Measurements from ENCODE around the gene POLR1H.

The POLR1H gene

DNA sequence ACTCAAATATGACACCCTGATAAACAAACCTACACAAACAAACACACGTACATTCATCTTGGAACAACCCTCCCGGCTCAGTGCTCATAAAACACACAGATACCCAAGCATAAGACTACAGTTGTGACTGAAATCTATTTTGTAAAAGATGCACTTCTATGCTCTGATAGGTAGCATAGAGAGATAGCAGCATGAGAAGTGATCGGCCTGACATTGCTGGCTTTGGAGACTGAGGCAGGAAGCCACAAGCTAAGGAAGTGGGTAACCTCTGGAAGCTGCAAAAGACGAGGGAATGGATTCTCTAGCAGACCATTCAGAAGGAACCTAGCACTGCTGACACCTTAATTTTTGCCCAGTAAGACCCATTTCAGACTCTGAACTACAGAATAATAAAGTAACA, 16.2 kb downstream of the POLR1H start:
- Histone ChIP-seq H3K4me2 (ENCODE audit: low read length) (no peak overlapping the region), H3K79me2 (ENCODE audit: low read length) (no peaks in the 10 kb centered on the region)

DNA sequence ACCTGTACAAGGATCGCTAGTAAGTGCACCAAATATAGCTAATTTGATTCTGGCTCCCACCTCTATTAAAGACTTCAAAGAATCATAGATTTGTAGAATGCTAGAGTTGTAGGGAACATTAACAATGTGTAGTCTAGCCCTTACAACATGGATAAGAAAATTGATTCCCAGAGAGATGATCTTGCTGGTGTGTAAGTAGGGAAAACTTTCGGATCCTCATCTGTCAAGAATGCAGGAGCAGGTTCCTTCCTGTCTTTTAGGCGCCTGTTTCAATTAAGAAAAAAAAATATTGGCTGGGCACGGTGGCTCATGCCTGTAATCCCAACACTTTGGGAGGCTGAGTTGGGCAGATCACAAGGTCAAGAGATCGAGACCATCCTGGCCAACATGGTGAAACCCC, 26.8 kb downstream of the POLR1H start:
- Histone ChIP-seq H3K79me2 (ENCODE audit: low read length) (no peaks in the 10 kb centered on the region), H3K4me1 (ENCODE audit: low read length) (no peaks in the 10 kb centered on the region), H2AFZ (ENCODE audit: low read depth, low read length) (no peak overlapping the region), H3K9me3 (ENCODE audit: insufficient read depth, low read length) (no peaks in the 10 kb centered on the region), H3K4me2 (ENCODE audit: low read length) (no peak overlapping the region), H4K20me1 (ENCODE audit: insufficient read depth, low read length) (no peaks in the 10 kb centered on the region), H3K36me3 (replicated peaks; ENCODE audit: low read depth, low read length) (no peaks in the 10 kb centered on the region), H3K27me3 (ENCODE audit: low read depth, low read length) (0 out of 2 replicates have a peak, but pooled peaks cover 6% of the 10 kb centered on the region), H3K9ac (ENCODE audit: low read length) (no peak overlapping the region), H3K4me3 (ENCODE audit: low read length) (no peak overlapping the region), H3K27ac (ENCODE audit: low read length) (no peak overlapping the region)
- no peak for TF ChIP-seq EZH2phosphoT487 (IDR thresholded peaks at IDR 0.05; ENCODE audit: low read depth)
- TF ChIP-seq, protein P1, sequence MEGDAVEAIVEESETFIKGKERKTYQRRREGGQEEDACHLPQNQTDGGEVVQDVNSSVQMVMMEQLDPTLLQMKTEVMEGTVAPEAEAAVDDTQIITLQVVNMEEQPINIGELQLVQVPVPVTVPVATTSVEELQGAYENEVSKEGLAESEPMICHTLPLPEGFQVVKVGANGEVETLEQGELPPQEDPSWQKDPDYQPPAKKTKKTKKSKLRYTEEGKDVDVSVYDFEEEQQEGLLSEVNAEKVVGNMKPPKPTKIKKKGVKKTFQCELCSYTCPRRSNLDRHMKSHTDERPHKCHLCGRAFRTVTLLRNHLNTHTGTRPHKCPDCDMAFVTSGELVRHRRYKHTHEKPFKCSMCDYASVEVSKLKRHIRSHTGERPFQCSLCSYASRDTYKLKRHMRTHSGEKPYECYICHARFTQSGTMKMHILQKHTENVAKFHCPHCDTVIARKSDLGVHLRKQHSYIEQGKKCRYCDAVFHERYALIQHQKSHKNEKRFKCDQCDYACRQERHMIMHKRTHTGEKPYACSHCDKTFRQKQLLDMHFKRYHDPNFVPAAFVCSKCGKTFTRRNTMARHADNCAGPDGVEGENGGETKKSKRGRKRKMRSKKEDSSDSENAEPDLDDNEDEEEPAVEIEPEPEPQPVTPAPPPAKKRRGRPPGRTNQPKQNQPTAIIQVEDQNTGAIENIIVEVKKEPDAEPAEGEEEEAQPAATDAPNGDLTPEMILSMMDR (IDR thresholded peaks at IDR 0.05; ENCODE audit: low read depth, low read length) = no peak

More for the DNA sequence above, 16.2 kb downstream of the POLR1H start:
- H3K9me3 ChIP-seq (ENCODE audit: insufficient read depth, low read length) = no peaks in the 10 kb centered on the region
- H3K27ac ChIP-seq (ENCODE audit: low read length) = no peak overlapping the region
- no peak overlapping the region for H3K4me3 ChIP-seq (ENCODE audit: low read length)
- H4K20me1 ChIP-seq (ENCODE audit: insufficient read depth, low read length) = no peaks in the 10 kb centered on the region
- no peak for TF ChIP-seq EZH2phosphoT487 (IDR thresholded peaks at IDR 0.05; ENCODE audit: low read depth)
- TF ChIP-seq, protein P1 (IDR thresholded peaks at IDR 0.05; ENCODE audit: low read depth, low read length) = no peak
- no peaks in the 10 kb centered on the region for H3K36me3 ChIP-seq (replicated peaks; ENCODE audit: low read depth, low read length)
- no peak overlapping the region for H2AFZ ChIP-seq (ENCODE audit: low read depth, low read length)
- H3K9ac ChIP-seq (ENCODE audit: low read length) = no peak overlapping the region
- no peaks in the 10 kb centered on the region for H3K27me3 ChIP-seq (ENCODE audit: low read depth, low read length)
- no peaks in the 10 kb centered on the region for H3K4me1 ChIP-seq (ENCODE audit: low read length)

DNA sequence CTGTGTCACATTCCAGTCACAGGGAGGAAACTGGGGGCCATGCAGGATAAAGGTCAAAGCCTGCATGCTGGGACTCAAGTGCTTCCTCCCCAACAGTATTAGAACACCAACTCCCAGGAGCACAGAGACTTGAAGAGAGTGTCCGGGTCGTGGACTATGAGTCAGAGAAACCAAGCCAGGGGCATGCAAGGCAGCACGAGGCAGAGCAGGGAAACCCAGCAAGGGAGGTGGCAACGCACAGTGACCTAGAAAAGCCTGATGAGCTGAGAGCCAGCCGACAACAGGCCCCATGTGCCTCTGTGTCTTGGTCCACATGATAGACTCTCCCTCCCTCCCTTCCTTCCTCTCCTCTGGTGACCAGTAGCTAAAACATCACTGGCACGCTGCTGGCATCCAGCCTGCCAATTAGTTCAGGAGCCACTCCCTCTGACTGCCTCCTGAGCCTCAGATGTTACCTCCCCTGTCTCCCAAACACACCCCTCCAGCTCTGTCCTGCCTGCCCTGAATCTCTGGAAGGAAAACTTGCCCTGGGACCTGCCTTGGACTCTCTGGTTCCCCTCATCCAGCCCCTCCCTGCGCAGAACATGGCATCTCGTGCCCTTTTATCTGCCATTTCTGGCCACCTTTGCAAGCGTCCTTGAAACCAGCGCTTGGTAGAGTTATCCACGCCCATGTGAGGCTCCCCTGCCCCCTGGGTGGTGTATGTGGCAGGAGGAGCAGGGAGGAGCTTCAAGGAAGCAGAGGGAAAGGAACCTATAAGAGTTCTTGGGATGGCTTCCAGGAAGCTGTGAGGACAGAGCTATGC, 30.7 kb downstream of the POLR1H start:
- Histone ChIP-seq H3K9me3 (ENCODE audit: insufficient read depth, low read length) (no peaks in the 10 kb centered on the region), H2AFZ (ENCODE audit: low read depth, low read length) (no peak overlapping the region), H3K4me2 (ENCODE audit: low read length) (no peak overlapping the region), H4K20me1 (ENCODE audit: insufficient read depth, low read length) (no peaks in the 10 kb centered on the region), H3K27ac (ENCODE audit: low read length) (no peak overlapping the region), H3K36me3 (replicated peaks; ENCODE audit: low read depth, low read length) (no peaks in the 10 kb centered on the region), H3K27me3 (ENCODE audit: low read depth, low read length) (0 out of 2 replicates have a peak, but pooled peaks cover 8% of the 10 kb centered on the region), H3K4me3 (ENCODE audit: low read length) (no peak overlapping the region), H3K9ac (ENCODE audit: low read length) (no peak overlapping the region), H3K79me2 (ENCODE audit: low read length) (no peaks in the 10 kb centered on the region), H3K4me1 (ENCODE audit: low read length) (peaks cover 5% of the 10 kb centered on the region; the same call in 1 of the 2 replicates)
- TF ChIP-seq, protein P1 (IDR thresholded peaks at IDR 0.05; ENCODE audit: low read depth, low read length) = no peak
- TF ChIP-seq EZH2phosphoT487 (IDR thresholded peaks at IDR 0.05; ENCODE audit: low read depth) = no peak

DNA sequence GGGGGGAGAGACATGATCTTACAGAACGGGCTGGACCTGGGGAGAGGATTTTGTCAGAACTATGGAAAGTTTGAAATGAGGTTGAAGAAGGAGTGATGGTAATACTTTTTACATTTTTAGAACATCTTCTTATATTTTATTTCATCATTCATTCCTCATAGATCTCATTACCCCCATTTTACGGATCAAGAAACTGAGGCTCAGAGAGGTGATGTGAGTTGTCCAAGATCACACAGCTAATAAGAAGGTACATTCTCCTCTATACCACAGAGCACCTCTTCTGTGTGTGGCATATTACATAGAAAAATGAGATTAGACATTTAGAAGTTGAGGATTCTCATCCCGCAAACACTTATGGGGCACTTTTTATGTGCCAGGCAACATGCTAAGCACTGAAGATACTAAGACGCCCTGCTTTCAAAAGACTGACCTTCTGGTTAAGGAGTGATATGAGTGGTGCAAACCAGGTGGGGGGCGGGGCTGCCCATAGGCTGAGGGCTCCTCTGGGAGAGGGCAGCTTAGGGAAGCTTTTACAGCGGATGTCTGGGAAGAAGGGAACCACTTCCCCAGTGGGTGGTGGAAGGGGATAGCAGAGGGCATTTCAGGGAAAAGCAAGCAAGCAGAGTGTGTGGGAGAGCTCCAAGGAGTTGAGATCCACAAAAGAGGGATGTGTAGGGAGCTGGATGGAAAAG, 31.9 kb downstream of the POLR1H start:
- H3K4me3 ChIP-seq (ENCODE audit: low read length) = no peak overlapping the region
- no peaks in the 10 kb centered on the region for H4K20me1 ChIP-seq (ENCODE audit: insufficient read depth, low read length)
- H2AFZ ChIP-seq (ENCODE audit: low read depth, low read length) = no peak overlapping the region
- TF ChIP-seq EZH2phosphoT487 (IDR thresholded peaks at IDR 0.05; ENCODE audit: low read depth) = no peak
- TF ChIP-seq, protein P1 (IDR thresholded peaks at IDR 0.05; ENCODE audit: low read depth, low read length) = no peak
- no peak overlapping the region for H3K4me2 ChIP-seq (ENCODE audit: low read length)
- peaks cover 8% of the 10 kb centered on the region; the same call in 1 of the 2 replicates for H3K4me1 ChIP-seq (ENCODE audit: low read length)
- no peaks in the 10 kb centered on the region for H3K79me2 ChIP-seq (ENCODE audit: low read length)
- 0 out of 2 replicates have a peak, but pooled peaks cover 8% of the 10 kb centered on the region for H3K27me3 ChIP-seq (ENCODE audit: low read depth, low read length)
- H3K27ac ChIP-seq (ENCODE audit: low read length) = no peak overlapping the region
- no peaks in the 10 kb centered on the region for H3K36me3 ChIP-seq (replicated peaks; ENCODE audit: low read depth, low read length)
- H3K9me3 ChIP-seq (ENCODE audit: insufficient read depth, low read length) = no peaks in the 10 kb centered on the region
- no peak overlapping the region for H3K9ac ChIP-seq (ENCODE audit: low read length)
